HUES48 (cell line): ENCODE results near the gene SLC10A3.

Experiments
- H3K27ac ChIP-seq: one replicate; pipeline ENCODE4 v1.7.0; 2013; ENCODE audit warnings: low read depth, low read length, inconsistent platforms
- H3K27me3 ChIP-seq: 2 replicates; pipeline ENCODE4 v1.6.1; 2013; ENCODE audit warnings: mild to moderate bottlenecking, low read length; ENCODE audit not compliant: control insufficient read depth, insufficient read depth
- H3K36me3 ChIP-seq: 2 replicates; pipeline ENCODE4 v1.6.1; 2013; ENCODE audit warnings: low read length; ENCODE audit not compliant: control insufficient read depth, insufficient read depth
- H3K4me1 ChIP-seq: 2 replicates; pipeline ENCODE4 v1.6.1; 2013; ENCODE audit warnings: mild to moderate bottlenecking, low read length; ENCODE audit not compliant: control insufficient read depth, insufficient read depth
- H3K4me3 ChIP-seq: 2 replicates; pipeline ENCODE4 v1.5.1; 2013; ENCODE audit warnings: mild to moderate bottlenecking, low read depth, low read length
- H3K9ac ChIP-seq: 2 replicates; pipeline ENCODE4 v1.6.1; 2013; ENCODE audit warnings: mild to moderate bottlenecking, low read depth, low read length, moderate library complexity
- H3K9me3 ChIP-seq: 2 replicates; pipeline ENCODE4 v1.6.1; 2013; ENCODE audit warnings: low read length; ENCODE audit not compliant: control insufficient read depth, insufficient read depth

Gene SLC10A3

GRCh38 chrX:154482786-154483185, 7.6 kb downstream of the SLC10A3 start:
- peaks cover 29% of the 10 kb centered on the region; the same call in 1 of the 2 replicates for H3K9me3 ChIP-seq
- peaks cover 12% of the 10 kb centered on the region for H3K36me3 ChIP-seq
- H3K9ac ChIP-seq, result no peak overlapping the region
- no peak overlapping the region for H3K4me3 ChIP-seq
- no peaks in the 10 kb centered on the region for H3K27me3 ChIP-seq
- no peaks in the 10 kb centered on the region for H3K4me1 ChIP-seq
- H3K27ac ChIP-seq, result no peak overlapping the region

DNA sequence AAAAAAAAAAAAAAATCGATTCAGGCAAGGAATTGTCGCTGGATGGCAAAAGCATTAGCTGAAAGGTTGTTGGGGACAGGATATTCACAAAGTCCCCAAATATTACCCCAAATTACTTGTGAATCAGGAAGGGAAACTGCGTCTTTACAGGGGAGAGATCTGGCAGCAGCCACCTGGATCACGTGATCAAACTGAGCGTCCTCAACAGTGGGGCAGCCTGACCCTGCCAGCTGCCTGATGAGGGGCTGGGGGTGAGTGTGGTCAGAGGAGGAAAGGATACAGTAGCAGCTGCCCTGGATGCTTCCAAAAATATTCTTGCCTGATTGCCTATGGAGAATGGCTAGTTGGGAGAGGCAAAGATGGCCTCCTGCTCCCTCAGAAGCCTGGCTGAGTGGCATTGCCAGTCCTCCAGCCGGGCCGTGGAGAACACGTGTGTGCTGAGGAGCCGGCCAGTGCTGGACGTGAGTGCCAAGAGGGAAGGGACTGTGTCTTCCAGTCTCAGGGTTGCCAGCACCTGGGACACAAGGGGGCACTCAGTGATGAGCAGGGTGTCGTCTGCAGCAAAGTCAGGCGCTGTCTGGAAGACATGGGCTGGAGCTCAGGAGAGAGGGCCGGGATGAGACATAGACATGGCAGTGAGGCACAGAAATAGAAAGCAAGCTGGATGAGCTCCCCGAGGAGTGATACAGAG, 8.4 kb downstream of the SLC10A3 start:
- Histone ChIP-seq H3K27me3 (no peaks in the 10 kb centered on the region), H3K4me3 (no peak overlapping the region), H3K9ac (no peak overlapping the region), H3K36me3 (peaks cover 12% of the 10 kb centered on the region), H3K9me3 (peaks cover 29% of the 10 kb centered on the region; the same call in 1 of the 2 replicates), H3K27ac (no peak overlapping the region), H3K4me1 (no peaks in the 10 kb centered on the region)

DNA sequence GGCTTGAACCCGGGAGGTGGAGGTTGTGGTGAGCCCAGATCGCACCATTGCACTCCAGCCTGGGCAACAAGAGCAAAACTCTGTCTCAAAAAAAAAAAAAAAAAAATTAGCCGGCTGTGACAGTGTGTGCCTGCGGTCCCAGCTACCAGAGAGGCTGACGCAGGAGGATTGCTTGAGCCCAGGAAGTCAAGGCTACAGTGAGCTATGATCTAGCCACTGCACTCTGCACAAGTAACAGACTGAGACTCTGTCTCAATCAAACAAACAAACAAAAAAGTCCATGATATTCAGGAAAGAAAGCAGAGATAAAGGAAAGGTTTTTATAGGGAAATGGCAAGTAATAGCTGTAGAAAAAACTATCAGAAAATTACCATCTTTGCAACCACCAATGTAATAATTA, 9.2 kb downstream of the SLC10A3 start:
- Histone ChIP-seq H3K4me1 (no peaks in the 10 kb centered on the region), H3K36me3 (peaks cover 12% of the 10 kb centered on the region), H3K27ac (no peak overlapping the region), H3K4me3 (no peak overlapping the region), H3K9me3 (peaks cover 37% of the 10 kb centered on the region; the same call in 1 of the 2 replicates), H3K9ac (no peak overlapping the region), H3K27me3 (no peaks in the 10 kb centered on the region)

DNA sequence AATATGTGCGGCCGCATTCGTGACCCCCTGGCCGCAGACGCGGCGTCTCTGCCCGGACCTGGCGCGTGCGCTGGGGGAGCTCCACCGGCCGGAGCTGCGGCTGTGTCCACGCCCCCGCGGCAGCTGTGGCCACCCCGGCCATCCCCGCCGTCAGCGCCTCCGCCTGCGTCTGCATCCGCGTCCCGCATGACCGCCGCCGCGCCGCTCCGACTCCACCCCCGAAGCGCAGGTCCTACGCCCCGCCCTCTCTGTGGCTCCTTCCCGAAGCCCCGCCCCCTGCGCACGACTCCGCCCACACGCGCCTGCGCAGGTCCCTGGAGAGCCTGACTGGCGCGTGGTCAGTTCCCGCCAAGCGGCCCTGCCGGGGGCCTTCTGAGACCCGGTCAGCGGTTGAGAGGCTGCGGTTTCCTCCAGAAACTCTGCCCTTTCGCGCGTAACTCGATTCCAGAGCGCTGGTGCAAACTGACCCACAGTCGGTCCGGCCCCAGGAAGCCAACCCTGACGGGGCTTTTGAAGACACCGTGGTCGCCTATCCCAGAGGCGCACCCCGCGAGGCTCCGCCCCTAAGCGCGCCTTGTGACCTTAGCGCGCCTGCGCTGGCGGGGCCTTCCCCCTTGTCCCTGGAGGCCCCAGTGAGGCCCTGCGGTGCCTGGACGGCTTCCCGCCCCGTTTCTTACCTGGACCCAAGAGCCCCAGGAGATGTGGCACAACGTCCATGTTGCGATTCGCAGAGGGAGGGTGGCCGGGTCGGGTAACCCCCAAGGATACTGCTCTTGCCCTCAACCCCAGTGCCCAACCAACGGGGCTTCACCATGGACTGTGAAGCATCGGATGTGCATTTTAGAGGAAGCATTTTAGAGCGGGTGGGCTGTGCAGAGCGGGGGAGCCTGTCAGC, 11.5 kb downstream of the SLC10A3 start, which contains the start of gene LAGE3:
LAGE3 (minus strand) TSS at position 554 of the 895 bp plus-strand sequence; CDS start at position 188, 366 bp downstream.
- Histone ChIP-seq H3K9me3 (peaks cover 32% of the 10 kb centered on the region; the same call in 1 of the 2 replicates), H3K9ac (peak within 1 kb of the TSS; percentile 79), H3K4me3 (peak within 1 kb of the TSS; percentile 58), H3K4me1 (no peaks in the 10 kb centered on the region), H3K27ac (peak within 1 kb of the TSS; percentile 90), H3K36me3 (no peaks in the 10 kb centered on the region), H3K27me3 (no peaks in the 10 kb centered on the region)

DNA sequence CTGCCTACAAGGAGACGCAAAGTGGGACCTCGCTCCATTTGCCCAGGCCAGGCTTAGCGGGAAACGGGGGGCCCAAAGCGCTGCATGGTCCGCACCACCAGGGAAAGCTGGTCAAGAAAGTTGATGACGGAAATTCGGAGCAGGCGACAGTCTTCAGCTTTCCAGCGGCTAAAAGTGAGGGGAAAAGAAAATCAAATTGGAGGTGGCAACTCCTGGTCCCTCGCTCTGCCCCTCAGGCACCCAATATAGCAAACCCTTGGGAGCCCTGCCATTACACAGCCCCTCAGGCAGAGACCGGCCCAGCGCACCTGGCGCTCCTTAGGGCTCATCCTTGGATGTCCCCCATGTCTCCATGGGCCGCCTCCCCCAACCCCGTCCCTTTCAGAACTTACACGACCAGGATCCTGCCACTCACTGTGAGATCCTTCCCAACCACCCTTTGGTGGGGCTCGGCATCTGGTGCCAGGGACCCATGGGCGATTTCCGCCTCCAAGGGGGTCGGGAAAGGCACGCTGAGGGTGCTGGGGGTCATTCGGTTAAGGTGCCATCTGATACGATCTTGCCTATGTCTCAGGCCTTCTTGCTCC, 12.4 kb downstream of the SLC10A3 start:
- Histone ChIP-seq H3K9me3 (peaks cover 32% of the 10 kb centered on the region; the same call in 1 of the 2 replicates), H3K4me3 (peak overlapping the region; percentile 58), H3K27me3 (no peaks in the 10 kb centered on the region), H3K4me1 (no peaks in the 10 kb centered on the region), H3K36me3 (no peaks in the 10 kb centered on the region), H3K9ac (no peak overlapping the region), H3K27ac (no peak overlapping the region)

DNA sequence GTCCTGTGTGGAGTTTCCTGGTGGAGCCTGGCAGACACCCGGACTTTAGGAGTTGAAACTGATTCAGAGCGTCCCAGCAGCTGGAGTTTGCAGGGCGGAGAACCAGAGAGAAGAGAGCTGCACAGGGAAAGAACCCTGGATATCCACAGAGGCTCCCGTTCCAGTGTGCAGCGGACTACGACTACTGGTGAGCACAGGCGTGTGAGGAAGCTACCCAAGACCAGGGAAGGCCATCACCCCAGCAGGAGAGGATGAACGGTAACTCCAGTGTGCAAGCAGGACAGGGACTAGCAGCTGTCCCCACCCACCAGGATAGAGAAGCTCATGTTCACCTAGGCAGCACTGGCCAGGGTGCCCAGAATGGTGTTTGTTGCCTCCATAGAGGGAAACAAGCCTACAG, 13.6 kb downstream of the SLC10A3 start:
- Histone ChIP-seq H3K4me1 (no peaks in the 10 kb centered on the region), H3K36me3 (no peaks in the 10 kb centered on the region), H3K27me3 (no peaks in the 10 kb centered on the region), H3K9ac (no peak overlapping the region), H3K9me3 (peaks cover 30% of the 10 kb centered on the region), H3K27ac (no peak overlapping the region), H3K4me3 (no peak overlapping the region)

- H3K27me3 ChIP-seq, result no peaks in the 10 kb centered on the region
- no peak overlapping the region for H3K4me3 ChIP-seq
- peaks cover 53% of the 10 kb centered on the region for H3K9me3 ChIP-seq
- H3K27ac ChIP-seq, result no peak overlapping the region
- H3K9ac ChIP-seq, result no peak overlapping the region
- H3K36me3 ChIP-seq, result peaks cover 21% of the 10 kb centered on the region
- H3K4me1 ChIP-seq, result no peaks in the 10 kb centered on the region
Observed at GRCh38 chrX:154473683-154474082, 16.7 kb downstream of the SLC10A3 start.

DNA sequence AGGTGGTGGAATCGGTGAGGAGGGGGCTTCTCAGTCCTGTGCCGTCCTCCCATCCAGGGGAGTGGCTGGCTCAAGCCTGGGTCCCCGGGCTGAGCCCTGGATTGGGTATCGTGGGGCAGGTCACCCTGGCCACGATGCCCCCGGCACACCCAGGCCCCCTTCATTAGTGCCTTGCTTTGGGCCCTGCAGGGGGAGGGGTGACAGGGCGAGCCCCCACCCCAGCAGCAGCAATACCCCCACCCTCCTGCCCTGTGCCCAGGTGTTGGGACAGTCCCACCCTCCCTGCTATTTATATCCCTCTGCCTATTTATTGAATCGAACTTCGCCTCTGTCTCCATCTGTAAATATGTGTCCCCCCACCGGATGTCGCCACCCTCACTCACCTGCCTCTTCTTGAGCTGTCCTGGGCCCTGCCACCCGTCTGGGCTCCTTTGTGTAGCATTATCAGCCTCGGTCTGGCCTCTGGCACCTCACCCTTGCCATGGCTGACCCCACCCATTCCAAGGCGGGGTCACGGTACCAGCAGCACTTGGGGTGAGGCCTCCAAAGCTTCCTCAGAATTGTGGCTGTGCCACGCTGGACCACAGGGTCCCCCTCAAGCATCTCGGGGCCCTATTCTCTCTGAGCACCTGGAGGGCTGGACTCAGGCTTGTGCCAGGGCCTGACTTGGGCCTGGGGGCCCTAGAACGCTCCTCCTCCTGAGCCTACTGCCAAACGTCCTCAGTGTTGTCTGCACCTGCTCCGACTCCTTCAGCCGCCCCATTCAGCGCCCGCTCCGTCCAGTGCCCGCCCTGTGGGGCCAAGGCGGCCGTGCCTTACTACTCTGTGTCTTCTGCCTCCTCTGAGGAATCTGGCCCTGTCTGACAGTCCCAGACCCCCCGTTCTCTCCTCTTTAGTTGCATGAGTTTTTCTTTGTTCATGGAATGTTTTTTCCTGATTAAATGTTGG, 17.5 kb downstream of the SLC10A3 start:
- no peak overlapping the region for H3K4me3 ChIP-seq
- no peak overlapping the region for H3K27ac ChIP-seq
- no peaks in the 10 kb centered on the region for H3K27me3 ChIP-seq
- peaks cover 49% of the 10 kb centered on the region for H3K9me3 ChIP-seq
- peaks cover 25% of the 10 kb centered on the region for H3K36me3 ChIP-seq
- no peaks in the 10 kb centered on the region for H3K4me1 ChIP-seq
- no peak overlapping the region for H3K9ac ChIP-seq

GRCh38 chrX:154471839-154472684, 18.4 kb downstream of the SLC10A3 start:
- no peaks in the 10 kb centered on the region for H3K27me3 ChIP-seq
- no peak overlapping the region for H3K9ac ChIP-seq
- H3K4me1 ChIP-seq, result no peaks in the 10 kb centered on the region
- peaks cover 41% of the 10 kb centered on the region for H3K9me3 ChIP-seq
- H3K4me3 ChIP-seq, result no peak overlapping the region
- peaks cover 27% of the 10 kb centered on the region for H3K36me3 ChIP-seq
- no peak overlapping the region for H3K27ac ChIP-seq
